Left ventricle myocardium superior (tissue), 1 donor: ENCODE data around the gene GRAMD1C. TPM values are rescaled to one million over a fixed set of nuclear protein-coding genes. Genes with fewer than 3 reads are reported as not detected.

ENCODE experiments used
- ATAC-seq: fragments of 200-7000 bp; cut with Tn5 transposase; one replicate; pipeline ENCODE4 v1.9.1; 2020; ENCODE audit warnings: mild to moderate bottlenecking, moderate library complexity
- DNase-seq: peaks from one replicate; pipeline ENCODE4 v3.0.0-alpha.2; 2020
- intact Hi-C: fragments of 100-400 bp; cut with micrococcal nuclease; formaldehyde crosslinking; loops from one replicate; pipeline ENCODE4 v1.11.0; 2022
- total RNA-seq: library from RNA; stranded (reverse); fragmentation: NEBNext Ultra II Directional; extraction: Animal tissue kit (Norgen Biotek cat#: 25700); gene quantifications from one replicate; pipeline ENCODE4 v1.2.1, GENCODE V29; 2021
- donor health status: DM: no; HTN: yes; CAD: no; lungs with severe emphysema.

GRAMD1C gene
- total RNA-seq, 1 donor from 2014 or later = 3.4 TPM

DNA sequence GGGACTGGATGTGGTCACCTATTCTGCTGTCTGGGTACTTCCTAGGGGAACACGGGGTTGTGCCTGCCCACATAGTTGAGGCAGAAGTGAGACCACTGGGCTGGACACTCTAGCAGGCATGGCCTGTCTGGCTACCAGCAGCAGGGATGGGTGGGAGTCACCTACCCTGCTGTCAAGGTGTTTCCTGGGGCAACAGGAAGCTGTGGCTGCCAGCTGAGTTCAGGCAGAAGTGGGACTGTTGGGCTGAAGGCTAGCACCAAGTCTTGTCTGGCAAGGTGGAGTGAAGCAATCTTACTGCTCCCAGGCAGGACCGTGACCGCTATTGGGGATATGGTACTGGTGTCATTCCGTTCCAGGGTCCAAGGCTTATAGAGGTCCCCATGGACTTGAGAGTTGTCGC lies 89.0 kb downstream of the GRAMD1C start:
- intact Hi-C loops = no loop called here
- no peak for ATAC-seq
- DNase-seq = no peak

DNA sequence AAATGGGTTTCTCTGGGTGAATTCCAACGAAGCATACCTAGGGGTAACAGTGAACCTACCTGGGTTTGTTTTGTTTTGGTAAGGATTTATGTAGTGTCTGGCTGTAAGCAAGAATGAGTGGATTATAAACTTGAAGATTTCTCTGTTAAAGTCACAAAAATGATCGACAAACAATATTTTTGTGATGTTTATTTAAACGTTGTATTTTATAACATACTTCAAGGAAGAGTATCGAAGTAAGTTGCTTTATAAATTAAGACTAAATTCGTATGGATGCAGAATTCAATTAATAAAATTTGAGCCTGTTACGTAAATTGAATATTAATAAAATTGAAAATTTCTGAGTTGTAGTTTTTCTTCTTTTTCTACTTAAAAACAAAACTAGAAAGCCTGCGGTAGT lies 108.2 kb downstream of the GRAMD1C start:
- ATAC-seq = no peak
- no peak for DNase-seq
- intact Hi-C loops = no loop called here

DNA sequence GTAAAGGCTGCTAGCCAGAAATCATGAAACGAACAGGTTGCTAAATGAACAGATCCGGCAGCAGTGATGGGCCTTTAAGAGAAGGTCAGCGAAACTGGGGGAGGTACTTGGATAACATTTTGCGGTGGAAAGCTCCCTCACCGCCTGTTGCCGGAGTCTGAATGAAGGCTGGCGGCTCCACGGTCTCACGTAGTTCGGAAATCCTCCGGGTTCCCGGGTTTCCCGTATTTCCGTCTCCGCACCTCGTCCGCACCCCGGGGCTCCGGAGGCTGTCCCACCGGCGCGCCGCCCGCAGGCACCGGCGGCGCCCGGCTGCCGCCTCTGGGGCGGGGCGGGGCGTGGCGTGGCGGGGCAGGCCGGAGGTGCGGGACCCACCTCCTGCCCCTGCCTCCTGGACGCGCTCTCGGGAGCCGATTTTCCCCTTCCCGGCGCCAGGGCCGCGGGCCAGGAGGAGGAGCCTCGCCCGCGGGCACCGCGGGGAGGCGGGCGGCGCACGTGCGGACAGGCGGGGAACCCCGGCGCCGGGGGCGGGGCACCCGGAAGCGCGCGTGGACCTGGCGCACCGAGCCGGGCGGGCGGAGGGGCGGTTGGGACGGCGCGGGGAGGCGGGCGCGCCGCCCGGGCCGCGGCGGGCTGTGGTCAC lies 108.9 kb downstream of the GRAMD1C start, which contains the start of gene ZDHHC23:
TSS of gene ZDHHC23 (plus strand) at position 642 of the 643 bp plus-strand sequence. CDS start 790 bp downstream, outside the sequence.
- intact Hi-C loops = no loop called here
- DNase-seq (peak; percentile 87), ATAC-seq (peak; percentile 97)

DNA sequence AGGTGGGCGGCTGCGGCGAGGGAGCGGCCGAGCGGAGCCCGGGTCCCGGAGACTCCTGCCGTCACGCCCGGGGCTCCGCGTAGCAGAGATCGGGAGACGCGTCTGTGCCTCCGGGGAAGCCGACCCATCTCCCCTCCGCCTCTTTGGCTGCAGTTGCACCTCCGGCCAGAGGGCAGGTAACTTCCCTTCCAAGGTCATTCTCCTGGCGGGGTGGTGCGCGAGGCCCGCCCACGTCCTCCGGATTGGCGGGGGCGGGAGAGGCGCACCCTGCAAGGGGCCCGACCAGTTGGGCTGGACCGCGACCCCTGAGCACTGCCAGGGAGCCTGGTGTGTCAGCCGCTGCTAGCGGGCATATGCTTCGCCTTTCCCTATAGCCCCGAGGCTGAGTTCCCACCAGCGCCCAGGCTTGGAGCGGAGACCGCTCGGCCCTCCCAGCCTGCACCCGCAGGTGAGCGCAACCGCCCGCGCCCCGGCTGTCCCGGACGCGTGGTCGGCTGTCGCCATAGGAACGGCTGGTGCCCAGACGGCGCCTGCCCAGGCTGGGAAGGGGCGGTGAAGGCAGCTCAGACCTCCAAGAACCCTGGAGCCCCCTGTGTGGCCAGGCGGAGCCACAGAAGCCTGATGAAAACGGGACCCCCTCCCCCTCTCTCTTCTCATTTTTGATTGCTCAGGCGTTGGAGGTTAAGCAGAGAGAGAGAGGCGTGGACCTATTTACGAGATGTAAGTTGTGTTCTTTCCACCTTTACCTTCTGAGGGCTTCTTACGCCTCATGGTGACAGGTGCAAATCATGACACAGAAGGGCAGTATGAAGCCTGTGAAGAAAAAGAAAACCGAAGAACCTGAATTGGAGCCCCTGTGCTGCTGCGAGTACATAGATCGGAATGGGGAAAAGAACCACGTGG lies 109.7 kb downstream of the GRAMD1C start:
- ATAC-seq (peak; percentile 46), DNase-seq (peak; percentile 34)
- intact Hi-C loops = no loop called here

DNA sequence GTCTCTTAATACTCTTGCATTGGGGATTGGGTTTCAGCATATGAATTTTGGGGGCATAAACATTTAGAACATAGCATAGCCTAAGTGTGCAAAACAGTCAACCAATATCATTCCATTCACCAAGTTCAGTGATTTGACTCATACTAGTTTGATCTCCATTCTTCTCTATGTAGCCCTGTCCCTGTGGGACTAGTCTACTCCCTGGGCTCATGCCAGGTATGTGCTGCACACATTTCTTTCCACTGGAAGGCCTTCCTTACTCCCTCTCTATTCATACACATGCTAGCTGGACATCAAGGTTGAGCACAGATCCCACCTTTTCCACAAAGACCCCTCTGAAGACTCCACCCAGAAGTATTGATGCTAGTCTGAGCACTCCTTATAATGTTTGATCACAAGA lies 114.3 kb downstream of the GRAMD1C start:
- intact Hi-C loops = no loop called here
- DNase-seq = no peak
- ATAC-seq = no peak

DNA sequence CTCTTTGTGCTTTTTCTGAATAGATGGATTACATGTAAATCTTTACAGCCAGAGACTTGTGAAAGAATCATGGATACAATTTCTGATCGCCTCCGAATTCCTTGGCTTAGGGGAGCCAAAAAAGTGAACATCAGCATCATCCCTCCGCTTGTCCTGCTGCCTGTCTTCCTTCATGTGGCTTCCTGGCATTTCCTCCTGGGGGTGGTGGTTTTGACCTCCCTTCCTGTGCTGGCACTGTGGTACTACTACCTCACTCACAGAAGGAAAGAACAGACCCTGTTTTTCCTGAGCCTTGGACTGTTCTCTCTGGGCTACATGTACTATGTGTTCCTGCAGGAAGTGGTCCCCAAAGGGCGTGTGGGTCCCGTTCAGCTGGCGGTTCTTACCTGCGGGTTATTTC lies 115.1 kb downstream of the GRAMD1C start:
- intact Hi-C loops = no loop called here
- DNase-seq (no peak), ATAC-seq (no peak)

DNA sequence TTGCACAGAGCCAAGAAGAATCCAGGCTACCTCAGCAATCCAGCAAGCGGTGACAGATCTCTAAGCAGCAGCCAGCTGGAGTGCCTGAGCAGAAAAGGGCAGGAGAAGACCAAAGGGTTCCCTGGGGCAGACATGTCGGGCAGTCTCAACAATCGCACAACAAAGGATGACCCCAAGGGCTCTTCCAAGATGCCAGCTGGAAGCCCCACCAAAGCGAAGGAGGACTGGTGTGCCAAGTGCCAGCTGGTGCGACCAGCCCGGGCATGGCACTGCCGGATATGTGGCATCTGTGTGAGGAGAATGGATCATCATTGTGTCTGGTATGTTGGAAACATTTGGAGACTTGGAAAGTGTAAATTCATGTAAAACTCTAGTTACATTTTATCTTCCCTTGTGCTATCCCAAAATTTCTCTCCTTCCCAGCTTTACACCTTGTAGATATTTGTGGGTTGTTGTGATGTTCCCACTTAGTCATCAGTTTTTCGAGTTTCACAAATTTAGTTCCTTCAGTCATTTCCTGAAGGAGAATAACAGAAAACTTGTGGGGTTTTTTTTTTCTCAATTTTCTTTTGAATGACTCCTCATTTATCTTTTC lies 115.6 kb downstream of the GRAMD1C start:
- DNase-seq (no peak), ATAC-seq (no peak)

DNA sequence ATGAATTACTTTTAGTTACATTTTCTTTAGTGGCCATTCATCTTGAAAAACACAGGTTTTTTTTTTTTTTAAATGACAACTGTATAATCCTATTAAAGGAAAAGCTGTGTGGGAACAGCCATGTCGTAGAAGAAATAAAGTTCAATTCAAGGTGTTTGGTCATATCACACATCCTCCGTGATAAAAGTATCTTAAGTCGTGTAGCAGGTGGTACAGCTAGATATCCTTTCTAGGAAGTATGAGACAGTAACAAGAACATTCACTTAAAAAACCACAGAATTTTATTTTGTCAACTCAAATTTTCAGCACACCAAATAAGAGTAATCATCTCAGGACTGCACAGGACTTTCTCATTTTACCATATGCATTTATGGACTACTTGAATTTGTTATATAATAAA lies 125.3 kb downstream of the GRAMD1C start:
- intact Hi-C loops = no loop called here
- ATAC-seq = no peak
- DNase-seq = no peak

More for the DNA sequence above, 115.6 kb downstream of the GRAMD1C start:
- intact Hi-C loops = no loop called here

DNA sequence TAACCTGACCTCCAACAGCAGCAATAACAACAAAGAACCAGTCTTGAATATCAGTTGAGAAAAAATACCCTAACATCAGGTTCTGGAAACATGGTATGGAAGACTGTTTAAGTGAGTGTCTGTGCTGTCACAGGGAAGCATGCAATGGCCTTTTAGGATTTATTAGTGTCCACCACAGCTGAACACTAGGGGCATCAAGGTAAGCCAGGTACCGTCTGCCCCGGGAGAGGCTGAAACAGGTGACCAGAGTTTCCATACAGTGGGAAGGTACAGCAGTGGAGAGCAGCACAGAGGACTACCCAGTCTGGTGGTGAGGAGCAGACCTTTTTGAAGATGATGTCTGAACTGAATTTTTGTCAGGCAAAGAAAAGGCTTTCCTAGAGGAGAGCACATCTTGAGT lies 127.6 kb downstream of the GRAMD1C start:
- ATAC-seq (no peak), DNase-seq (no peak)
- intact Hi-C loops = no loop called here

DNA sequence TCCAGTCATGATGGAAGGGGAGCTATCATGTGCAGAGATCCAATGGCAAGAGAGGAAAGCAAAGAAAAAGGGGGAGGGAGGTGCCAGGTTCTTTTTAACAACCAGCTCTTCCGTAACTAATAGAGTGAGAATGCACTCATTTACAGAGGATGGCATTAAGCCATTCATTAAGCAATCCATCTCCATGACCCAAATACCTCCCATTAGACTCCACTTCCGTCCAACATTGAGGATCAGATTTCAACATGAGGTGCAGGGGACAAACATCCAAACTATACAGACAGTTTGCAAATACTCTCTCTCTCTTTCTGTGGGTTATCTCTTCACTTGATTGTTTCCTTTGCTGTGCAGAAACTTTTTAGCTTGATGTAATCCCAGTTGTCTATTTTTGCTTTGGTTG lies 130.4 kb downstream of the GRAMD1C start:
- DNase-seq (no peak), ATAC-seq (peak; percentile 61)
- intact Hi-C loops = no loop called here

DNA sequence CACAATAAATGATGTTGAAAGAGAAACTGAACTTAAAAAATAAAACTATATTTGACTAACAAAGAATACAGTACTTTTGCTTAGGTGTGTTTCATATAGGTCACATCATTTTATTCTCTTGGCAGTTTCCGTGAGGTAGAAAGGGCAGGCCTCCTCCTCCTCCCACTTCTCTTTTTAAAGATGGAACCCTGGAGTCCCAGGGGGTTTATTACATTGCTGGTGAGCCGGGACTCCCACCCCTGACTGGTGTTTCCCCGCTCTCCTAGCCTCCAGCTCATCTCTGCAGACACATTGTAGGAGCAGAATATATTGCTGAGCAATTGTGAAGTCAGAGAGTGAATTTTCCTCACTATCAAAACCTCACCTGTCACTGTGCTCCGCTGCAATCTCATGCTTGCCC lies 139.2 kb downstream of the GRAMD1C start:
- ATAC-seq (no peak), DNase-seq (no peak)
- intact Hi-C loops = no loop called here

DNA sequence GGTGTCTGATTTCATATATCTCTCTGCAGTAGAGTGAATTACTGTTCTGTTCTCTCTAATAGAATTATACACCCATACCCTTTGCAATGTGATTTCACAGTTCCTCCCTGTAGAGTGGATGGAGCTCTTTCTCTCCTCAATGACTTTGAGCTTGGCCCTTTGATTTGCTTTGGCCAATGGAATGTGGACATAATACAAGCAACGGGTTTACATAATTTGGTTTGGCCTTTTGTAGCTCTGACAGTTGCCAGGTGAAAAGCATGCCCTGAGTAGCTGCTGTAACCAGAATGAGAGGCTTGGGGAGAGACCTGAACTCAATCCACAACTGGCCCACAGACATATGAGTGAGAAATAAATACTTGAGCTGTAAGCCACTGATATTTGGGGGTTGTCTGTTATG lies 141.3 kb downstream of the GRAMD1C start:
- no peak for DNase-seq
- no peak for ATAC-seq
- intact Hi-C loops = no loop called here

DNA sequence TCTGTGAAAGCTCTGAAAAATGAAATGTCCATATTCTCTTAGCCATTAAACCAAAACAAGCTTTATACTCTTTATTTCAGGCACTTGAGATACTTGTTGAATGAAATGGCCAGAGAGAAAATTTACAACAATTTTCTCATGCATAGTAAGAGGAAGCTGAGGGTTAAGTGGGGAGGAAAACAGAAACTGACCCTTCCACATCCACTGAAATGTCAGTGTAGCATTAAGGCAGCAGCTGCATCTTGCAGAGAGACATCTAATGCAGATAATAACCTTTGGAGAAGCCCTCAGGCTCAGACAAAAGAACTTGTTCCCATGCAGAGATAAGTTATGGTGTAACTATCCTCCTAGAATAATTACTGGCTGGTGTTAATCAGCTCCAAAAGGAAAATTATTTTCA lies 143.2 kb downstream of the GRAMD1C start:
- ATAC-seq = no peak
- no peak for DNase-seq
- intact Hi-C loops = no loop called here

DNA sequence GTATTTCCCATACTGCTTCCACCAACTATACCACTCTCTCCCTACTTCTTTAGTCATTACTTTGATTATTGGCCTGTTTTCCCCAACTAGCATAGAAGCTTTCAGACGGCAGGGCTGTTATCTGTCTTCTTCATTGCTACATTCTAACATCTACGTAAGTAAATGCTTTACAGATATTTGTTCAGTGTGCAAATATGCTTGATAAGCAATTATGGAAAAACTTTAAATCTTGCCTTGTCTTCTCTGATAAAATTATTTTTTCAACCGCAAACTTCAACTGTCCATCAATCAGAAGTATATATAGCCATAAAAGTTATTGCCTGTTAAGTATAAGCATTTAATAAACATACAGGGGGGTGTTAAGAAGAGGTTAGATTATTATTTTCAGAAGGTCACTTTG lies 145.0 kb downstream of the GRAMD1C start:
- DNase-seq = no peak

DNA sequence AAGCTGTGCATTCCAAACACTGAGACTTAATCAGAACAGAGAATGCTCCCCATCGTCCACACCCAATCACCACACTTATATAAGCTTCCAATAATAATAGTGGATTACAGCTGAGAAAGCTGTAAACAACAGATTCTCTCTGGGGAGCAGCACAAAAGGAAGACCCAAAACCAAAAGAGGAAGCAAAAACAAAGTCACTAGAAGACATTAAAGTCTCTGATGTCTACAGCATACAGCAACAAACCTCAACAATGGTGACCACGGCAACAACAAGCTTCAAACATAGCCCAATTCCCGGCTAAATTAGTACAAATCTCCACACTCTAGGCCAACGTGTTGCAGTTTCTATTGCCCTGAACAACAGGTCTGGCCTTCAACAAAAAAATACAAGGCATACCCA lies 147.0 kb downstream of the GRAMD1C start:
- ATAC-seq = no peak
- no peak for DNase-seq
- intact Hi-C loops = no loop called here

More for the DNA sequence above, 145.0 kb downstream of the GRAMD1C start:
- intact Hi-C loops = no loop called here
- no peak for ATAC-seq

Other genes starting within 250 kb of the GRAMD1C start
- 15.6 TPM for gene USF3, start 142.1 kb upstream of the GRAMD1C start, total RNA-seq
- 79.5 TPM for gene NAA50, start 92.5 kb upstream of the GRAMD1C start, total RNA-seq
- gene ATP6V1A, start 91.8 kb upstream of the GRAMD1C start, total RNA-seq = 19.4 TPM
- gene ZDHHC23, start 109.2 kb downstream of the GRAMD1C start, total RNA-seq = 3.4 TPM
- 0.99 TPM for gene CCDC191, start 217.7 kb downstream of the GRAMD1C start, total RNA-seq
- gene QTRT2, start 217.9 kb downstream of the GRAMD1C start, total RNA-seq = 3.6 TPM